Endothelial cell of umbilical vein (primary cell): ENCODE results near the gene USP40.

Experiments
- EZH2 ChIP-seq: IDR thresholded peaks from 2 replicates; pipeline ENCODE4 v1.6.1; 2012; ENCODE audit warnings: borderline replicate concordance, low read depth, mild to moderate bottlenecking, moderate library complexity, low read length, inconsistent platforms; ENCODE audit not compliant: severe bottlenecking
- GATA2 ChIP-seq: IDR thresholded peaks from 2 replicates; pipeline ENCODE4 v1.7.0; 2011; ENCODE audit warnings: low read depth, mild to moderate bottlenecking, moderate library complexity, mixed read lengths, low read length; ENCODE audit not compliant: insufficient read length, insufficient read depth
- JUN ChIP-seq: IDR thresholded peaks from 2 replicates; pipeline ENCODE4 v1.6.1; 2011; ENCODE audit warnings: borderline replicate concordance, low read depth; ENCODE audit not compliant: insufficient read length, insufficient read depth
- POLR2A ChIP-seq: IDR thresholded peaks from 2 replicates; pipeline ENCODE4 v1.6.1; 2012; ENCODE audit warnings: low read depth, mild to moderate bottlenecking, control low read depth, low read length
- POLR2AphosphoS5 ChIP-seq: IDR thresholded peaks from 2 replicates; pipeline ENCODE4 v1.6.1; 2012; ENCODE audit warnings: low read depth, mild to moderate bottlenecking, control low read depth, low read length, moderate library complexity; ENCODE audit not compliant: insufficient read depth
- TF ChIP-seq, protein P1 (sequence below), 2 donors: IDR thresholded peaks; 1 replicate in 1 of 2; 2 replicates in 1 of 2; pipeline ENCODE4 v1.5.1; 2011; ENCODE audit warnings: low read length in 2 of 2, mild to moderate bottlenecking in 2 of 2, moderate library complexity in 2 of 2, control low read depth in 1 of 2, inconsistent platforms in 1 of 2, low read depth in 1 of 2; ENCODE audit not compliant: insufficient read depth in 1 of 2; ENCODE audit errors: extremely low read depth in 1 of 2

DNA sequence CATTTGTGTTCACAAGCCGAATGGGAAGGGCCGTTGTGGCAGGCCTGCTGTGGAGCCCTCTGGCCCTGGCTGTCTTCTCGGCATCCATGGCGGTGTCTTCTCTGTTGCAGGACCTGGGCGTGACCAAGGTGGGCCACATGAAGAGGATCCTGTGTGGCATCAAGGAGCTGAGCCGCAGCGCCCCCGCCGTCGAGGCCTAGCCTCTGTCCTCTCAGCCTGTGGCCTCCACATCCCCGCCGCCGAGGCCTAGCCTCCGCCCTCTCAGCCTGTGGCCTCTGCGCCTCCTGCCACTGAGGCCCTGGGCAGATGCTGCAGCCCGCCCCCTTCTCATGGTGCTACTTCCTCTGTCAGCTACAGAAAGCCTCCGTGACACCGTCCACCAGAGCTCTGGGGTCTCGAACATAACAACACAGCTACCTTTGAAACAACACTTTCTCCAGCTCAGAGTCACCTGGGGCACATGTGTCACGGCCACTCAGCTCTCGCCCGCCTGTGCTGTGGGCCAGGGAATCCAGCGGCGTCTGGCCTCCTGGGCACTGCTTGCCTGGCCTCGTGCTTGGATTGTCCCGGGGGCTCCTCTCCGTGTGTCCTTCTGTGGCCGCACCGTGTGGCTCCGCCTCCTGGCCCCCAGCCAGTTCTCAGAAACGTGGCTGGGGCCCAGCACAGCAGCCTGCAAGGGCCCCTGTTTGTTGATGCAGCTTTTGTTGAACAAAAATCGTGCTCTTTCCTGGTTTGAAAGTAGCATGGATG, 97.1 kb downstream of the USP40 start:
- TF ChIP-seq, protein P1, sequence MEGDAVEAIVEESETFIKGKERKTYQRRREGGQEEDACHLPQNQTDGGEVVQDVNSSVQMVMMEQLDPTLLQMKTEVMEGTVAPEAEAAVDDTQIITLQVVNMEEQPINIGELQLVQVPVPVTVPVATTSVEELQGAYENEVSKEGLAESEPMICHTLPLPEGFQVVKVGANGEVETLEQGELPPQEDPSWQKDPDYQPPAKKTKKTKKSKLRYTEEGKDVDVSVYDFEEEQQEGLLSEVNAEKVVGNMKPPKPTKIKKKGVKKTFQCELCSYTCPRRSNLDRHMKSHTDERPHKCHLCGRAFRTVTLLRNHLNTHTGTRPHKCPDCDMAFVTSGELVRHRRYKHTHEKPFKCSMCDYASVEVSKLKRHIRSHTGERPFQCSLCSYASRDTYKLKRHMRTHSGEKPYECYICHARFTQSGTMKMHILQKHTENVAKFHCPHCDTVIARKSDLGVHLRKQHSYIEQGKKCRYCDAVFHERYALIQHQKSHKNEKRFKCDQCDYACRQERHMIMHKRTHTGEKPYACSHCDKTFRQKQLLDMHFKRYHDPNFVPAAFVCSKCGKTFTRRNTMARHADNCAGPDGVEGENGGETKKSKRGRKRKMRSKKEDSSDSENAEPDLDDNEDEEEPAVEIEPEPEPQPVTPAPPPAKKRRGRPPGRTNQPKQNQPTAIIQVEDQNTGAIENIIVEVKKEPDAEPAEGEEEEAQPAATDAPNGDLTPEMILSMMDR (IDR thresholded peaks at IDR 0.05; ENCODE audit: extremely low read depth in 1 of 2, insufficient read depth in 1 of 2, low read depth in 1 of 2, low read length in 2 of 2), result no peak
- no peak for TF ChIP-seq EZH2
- TF ChIP-seq POLR2A, result no peak
- TF ChIP-seq JUN, result no peak
- no peak for TF ChIP-seq GATA2
- no peak for TF ChIP-seq POLR2AphosphoS5
